Epidermal melanocyte (primary cell): ENCODE data around the gene MFAP2.

Source experiments
- DNase-seq: peaks from one replicate; pipeline ENCODE4 v3.0.0; 2011; ENCODE audit warnings: low spot score; ENCODE audit not compliant: insufficient read length

MFAP2 gene

GRCh38 chr1:17008208-17008855 lies 27.9 kb upstream of the MFAP2 start:
- DNase-seq: no peak

- no peak for DNase-seq
Measured at GRCh38 chr1:17007121-17007520, 26.7 kb upstream of the MFAP2 start.

- DNase-seq: no peak
Measured at GRCh38 chr1:17005365-17005740, 24.9 kb upstream of the MFAP2 start.

DNA sequence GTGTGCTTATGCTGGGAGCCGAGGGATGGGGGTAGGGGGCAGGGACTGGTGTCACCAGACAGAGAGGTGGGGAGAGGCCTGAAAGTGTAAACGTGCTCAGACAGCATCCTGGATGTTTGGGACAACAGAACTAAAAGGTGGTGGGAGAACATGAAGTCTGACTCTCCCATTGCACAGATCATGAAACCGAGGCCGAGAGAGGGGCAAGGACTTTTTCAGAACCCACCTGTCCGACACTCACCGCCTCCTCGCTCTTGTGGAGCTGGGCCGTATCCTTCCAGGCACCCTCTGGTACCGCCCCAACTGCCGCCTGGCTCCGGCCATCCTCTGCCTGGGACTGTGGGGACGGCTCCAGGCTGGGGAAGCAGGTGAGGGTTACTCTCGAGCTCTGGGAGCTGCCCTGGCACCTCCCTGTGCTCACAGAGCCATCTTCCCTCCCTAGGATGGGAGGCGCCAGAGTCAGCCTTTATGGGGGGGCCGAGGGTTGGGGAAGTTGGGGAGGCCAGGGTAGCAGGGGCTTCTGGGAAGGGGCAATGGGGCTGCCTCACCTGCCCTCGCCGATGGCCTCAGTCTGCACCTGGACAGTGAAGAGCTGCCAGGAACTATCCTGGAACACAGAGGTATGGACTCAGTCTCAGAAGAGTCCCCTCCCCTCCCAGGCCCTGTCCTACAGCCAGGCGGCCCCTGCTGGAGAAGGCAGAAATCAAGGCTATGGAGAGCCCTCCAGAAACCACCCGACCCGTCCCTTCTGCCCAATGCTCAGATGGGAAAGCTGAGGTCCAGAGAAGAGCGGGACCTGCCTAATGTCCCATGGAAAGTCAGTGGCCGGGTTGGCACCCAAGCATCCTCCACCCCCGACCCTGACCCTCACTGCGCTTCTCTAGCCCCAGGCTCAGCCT lies 24.3 kb upstream of the MFAP2 start:
- DNase-seq: peak; percentile 5

DNA sequence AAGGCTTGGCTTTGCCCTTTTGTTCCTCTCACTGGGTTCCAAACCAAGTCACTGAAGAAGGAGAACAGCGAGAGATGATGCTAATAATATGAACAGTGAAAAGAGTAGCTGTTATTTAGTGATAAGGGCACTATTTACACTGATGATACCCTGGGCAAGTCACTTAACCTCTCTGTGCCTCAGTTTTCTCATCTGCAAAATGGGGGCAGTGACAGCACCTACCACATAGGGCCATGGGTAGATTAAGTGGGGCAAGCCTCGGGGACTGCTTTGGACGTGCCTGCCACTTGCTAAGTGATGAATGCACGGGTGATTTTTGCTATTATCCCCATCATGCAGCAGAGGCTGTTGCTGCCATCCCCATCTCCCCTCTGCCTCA lies 22.1 kb upstream of the MFAP2 start:
- DNase-seq: no peak

DNA sequence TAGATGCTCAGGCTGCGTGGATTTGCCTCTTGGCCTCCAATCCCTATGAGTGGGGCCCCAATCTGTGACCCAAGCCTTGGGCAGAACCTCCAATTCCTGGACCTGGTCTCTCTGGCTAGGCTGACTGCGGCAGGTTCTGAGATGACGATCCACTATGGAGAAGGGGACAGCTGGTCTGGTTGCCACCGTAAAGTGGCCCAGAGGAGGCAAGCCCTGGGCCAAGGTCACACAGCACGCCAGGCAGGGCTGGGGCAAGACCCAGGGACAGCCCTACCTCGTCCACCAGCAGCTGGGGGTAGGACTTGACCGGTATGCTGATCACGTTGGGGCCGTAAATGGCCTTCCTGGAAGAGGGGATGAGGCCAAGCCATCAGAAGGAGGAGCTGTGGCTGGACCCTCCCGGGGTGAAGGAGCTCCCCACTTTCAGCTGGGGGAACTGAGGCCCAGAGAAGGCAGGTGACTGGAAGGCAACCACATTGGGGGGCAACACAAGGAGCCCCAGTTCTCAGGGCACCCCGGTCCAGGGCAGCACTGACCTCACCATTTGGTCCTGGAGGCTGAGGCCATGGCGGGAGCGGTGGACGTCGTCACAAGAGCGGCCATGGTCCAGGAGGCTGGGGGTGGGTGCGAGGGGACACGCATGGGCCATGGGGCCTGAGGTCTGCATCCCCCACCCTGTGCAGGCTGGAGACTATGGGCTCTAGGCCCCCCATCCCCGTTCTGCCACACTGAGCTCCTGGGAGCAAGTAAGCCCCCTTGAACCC lies 21.5 kb upstream of the MFAP2 start:
- peak; percentile 11 for DNase-seq

DNA sequence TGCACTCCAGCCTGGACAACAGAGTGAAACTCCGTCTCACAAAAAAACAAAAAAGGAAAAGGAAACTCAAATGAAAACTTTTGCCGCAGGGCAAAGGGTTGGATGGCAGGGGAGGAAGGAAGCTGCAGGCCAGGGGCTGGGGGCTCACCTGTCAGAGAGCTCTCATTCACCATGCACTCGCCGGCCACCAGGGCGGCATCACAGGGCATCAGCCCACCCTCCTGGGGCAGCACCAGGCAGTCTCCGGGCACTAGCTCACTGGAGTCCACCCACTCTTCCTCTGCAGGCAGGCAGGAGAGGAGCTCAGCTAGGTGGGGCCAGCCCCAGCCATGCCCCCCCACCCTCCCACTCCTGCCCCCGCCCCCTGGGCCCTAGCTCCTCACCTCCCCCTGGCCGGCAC lies 19.4 kb upstream of the MFAP2 start:
- no peak for DNase-seq

DNA sequence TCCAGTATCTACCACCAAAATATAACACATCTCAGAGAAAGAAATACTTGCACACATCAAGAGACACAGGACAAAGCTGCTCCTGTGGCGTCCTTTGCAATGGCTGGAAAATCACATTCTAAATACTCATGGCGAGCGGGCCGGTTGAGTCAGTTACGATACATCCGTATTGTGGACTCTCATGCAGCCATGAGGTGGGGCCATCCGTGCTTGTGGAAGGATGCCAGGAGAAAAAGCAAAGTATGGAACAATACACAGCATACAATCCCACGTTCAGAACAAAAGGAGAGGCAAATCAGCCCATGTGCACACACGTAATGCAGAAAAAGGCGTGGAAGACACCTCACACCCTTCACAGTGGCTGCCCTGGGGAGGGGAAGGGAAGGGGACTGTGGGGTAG lies 18.2 kb upstream of the MFAP2 start:
- peak; percentile 7 for DNase-seq

GRCh38 chr1:16996845-16997244 lies 16.4 kb upstream of the MFAP2 start:
- no peak for DNase-seq

- no peak for DNase-seq
Measured at GRCh38 chr1:16993521-16994038, 13.2 kb upstream of the MFAP2 start.

DNA sequence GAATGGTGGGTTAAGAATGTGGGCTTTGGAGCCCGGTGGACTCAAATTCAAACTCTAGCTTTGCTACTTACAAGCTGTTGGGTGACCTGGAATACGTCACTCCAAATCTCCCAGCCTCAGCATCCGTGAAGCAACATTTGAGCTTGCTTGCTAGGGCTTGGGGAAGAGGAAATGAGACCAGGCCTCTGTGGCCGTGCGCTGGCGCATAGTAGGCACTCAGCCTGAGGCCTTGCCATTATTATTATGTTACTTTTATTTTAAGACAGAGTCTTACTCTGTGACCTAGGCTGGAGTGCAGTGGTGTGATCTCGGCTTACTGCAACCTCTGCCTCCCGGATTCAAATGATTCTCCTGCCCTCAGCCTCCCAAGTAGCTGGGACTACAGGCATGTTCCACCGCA lies 12.3 kb upstream of the MFAP2 start:
- DNase-seq: no peak

- no peak for DNase-seq
Measured at GRCh38 chr1:16992102-16992501, 11.7 kb upstream of the MFAP2 start.

- no peak for DNase-seq
Measured at GRCh38 chr1:16991571-16991970, 11.2 kb upstream of the MFAP2 start.

GRCh38 chr1:16989676-16990391 lies 9.4 kb upstream of the MFAP2 start:
- DNase-seq: no peak

DNA sequence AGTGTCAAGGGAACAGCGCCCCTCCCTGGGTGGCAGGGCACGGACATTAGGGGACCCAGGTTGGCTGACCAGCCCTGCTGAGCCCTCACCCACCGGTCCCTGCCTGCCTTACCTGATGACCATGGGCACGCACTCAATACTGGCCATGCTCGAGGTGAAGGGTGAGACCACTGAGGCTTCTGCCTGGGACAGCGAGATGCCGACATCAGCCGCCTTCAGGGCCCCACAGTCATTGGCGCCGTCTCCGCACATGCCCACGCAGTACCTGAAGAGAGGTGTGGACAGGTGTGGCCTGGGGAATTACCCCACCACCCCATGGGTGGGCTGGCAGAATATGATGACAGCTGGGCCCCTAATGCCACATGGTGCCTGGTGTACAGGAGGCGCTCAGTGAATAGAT lies 7.8 kb upstream of the MFAP2 start:
- DNase-seq: no peak

DNA sequence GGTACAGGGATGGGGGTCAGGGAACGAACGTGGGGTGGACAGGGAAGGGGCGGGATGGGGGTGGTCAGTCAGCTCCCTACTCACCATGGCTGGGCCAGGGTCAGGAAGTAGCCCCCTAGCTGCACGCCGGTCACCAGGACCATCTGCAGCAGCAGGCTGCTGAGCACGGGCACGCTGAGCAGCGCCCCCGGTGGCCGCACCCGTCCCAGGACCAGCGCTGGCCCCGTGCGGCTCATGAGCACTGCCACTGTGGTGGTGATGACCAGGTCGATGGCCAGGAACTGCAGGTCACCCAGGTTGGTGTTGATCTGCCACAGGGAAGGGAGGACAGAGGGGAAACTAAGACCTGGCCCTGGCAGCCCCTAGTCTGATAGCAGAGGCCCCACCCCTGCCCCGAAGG lies 6.5 kb upstream of the MFAP2 start:
- no peak for DNase-seq

- no peak for DNase-seq
Measured at GRCh38 chr1:16986560-16986959, 6.1 kb upstream of the MFAP2 start.

DNA sequence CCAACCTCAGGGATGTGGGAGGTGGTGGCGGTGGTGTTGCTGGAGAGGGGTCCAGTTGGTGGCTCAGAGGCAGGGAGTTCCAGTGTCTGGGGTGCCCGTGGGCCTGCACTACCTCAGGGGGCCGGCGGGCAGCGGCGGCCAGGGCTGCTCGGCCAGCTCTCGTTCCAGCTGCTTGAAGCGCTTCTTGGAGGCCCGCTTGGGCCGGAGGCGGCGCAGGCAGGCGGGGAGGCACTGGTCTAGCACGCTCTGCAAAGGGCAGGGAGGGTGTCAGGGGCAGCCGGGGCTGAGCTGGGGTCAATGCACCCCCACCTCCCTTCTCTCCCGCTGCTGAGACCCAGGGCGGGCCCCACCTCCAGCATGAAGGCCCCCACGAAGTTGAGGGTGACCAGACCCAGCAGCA lies 5.7 kb upstream of the MFAP2 start:
- no peak for DNase-seq

GRCh38 chr1:16984717-16985116 lies 4.3 kb upstream of the MFAP2 start:
- DNase-seq: no peak

DNA sequence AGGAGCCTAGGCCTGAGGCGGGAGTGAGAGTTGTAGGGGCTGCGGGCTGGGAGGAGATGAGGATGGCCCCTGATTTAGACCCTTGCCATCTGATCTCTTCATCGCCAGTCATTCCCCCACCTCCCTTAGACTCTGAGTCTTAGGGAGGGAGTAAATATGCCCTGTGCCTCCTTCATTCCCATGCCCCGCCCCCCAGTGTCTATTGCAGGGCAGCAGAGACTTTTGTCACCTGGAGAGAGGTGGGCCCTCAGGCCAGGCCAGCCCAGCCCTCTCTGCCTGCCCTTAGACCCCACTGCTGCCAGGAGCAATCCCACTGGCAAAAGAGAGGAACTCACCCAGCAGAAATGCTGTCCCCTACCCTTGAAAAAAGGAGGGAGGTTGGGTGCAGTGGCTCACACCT lies 3.2 kb upstream of the MFAP2 start:
- no peak for DNase-seq

GRCh38 chr1:16982902-16983301 lies 2.5 kb upstream of the MFAP2 start:
- DNase-seq: no peak
